COLO829 (cell line): ENCODE results near the gene CD86.
A peak's percentile ranks its signal among the peaks of the same experiment; 100 is the strongest.
"Not testable (repeated sequence)": the region's sequence is repeated elsewhere in the genome, so short reads cannot be mapped to it uniquely, and the experiment has no call there.

Source experiments
- DNase-seq: peaks from one replicate; pipeline ENCODE4 v3.0.0; 2012; ENCODE audit warnings: low spot score

Gene CD86, protein sequence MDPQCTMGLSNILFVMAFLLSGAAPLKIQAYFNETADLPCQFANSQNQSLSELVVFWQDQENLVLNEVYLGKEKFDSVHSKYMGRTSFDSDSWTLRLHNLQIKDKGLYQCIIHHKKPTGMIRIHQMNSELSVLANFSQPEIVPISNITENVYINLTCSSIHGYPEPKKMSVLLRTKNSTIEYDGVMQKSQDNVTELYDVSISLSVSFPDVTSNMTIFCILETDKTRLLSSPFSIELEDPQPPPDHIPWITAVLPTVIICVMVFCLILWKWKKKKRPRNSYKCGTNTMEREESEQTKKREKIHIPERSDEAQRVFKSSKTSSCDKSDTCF

DNA sequence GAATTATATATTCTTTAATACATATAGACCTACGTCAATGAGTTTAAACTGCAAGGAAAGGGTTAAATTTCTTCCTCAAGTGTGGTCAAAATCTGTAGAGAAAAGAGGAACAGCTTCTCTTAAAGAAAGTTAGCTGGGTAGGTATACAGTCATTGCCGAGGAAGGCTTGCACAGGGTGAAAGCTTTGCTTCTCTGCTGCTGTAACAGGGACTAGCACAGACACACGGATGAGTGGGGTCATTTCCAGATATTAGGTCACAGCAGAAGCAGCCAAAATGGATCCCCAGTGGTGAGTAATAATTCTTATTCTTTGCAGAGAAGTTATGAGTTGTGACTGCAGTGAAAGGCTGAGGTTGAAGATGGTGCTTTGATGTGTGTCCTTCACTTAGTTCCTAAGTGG lies at the start of gene CD86:
Gene CD86 (plus strand): TSS at position 148 of the 400 bp plus-strand sequence. CDS start 128 bp downstream, at position 276.
- no peak for DNase-seq

DNA sequence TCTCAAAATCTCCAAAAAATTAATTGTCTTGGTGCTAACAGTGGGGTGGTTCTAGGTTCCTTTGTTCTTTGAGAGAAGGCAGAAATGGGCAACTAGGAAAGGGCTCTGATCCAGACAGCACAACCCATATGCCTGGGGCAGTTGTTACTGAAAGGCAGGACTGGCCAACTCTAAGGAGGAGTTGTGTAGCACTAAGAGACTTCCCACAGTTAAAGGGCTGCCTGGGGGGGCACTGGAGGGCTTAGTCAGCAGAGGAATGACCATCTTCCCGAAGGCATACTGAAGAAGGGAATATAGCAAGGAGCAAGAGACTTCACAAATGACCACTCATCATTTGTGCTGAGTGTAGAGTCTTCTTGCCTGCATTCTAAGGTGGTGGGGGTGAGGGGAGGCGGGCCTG lies 48.9 kb upstream of the CD86 start:
- DNase-seq: no peak

DNA sequence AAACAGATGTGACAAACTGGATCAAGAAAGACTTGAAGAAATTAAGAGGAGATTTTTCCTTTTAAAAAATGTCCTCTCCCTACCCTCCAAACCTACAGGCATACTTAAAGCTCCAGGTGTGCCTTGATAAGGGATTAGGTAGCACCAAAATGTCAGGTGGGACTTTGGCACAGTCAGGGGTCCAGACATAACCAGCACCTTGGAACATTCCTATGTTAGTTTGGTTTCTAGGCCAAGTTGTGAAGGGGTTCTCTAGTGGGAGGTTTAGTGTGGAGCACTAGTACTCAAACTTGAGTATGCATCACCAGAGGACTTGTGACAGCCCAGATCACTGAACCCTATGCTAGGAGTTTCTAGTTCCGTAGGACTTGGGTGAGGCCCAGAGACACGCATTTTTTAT lies 47.0 kb upstream of the CD86 start:
- DNase-seq: no peak

DNA sequence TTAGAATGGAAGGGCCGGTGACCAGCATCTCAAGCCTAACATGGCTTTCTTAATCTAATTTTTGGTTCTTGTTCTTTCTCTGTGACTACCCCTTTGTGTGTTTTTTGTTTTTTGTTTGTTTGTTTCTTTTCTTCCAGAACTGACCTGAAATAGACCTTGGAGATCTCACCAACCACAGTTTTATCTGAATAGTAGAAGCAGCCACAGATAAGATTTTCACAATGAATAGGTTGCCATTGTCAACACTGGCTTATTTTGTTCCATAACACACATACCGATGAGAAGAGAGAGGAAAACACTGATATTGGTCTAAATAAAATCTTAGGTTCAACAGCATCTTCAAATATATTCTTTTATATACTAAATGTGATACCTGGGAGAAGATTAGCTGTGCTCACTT lies 44.7 kb upstream of the CD86 start:
- DNase-seq: no peak

DNA sequence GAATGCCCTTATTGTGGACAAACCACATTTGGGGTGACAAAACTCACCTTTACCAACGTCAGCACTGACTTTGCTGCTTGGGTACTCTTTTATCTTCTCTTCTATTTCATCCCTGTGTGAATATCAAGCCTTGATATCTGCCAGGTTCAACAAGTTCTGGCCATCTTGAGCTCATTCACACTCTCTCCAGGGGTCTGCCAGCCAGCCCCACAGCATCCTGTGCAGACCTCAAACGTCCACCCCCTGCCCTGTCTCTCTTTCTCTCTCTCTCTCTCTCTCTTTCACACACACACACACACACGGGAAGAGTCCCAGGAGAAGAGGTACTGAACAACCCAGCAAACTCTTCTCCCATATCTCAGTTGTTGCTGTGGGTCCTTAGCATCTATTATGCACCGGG lies 43.8 kb upstream of the CD86 start:
- DNase-seq: no peak

DNA sequence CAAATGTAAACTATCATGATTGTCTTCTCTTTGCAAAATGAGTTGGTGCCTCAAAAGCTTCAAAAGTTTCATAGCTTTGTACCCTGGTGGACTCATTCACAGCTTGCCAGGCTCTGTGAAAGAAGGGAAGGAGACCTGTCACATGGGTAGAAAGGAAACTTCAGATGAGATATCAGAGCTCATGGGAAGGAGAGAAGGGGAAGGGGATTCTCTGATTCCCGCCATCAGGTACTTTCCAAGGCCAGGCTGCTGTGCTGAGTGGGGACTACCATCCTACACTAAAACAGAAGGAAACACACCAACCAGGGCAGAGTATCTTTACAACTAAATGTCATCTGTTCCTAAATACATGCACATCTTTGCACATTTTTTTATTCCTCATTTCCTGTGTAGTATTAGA lies 42.3 kb upstream of the CD86 start:
- no peak for DNase-seq

DNA sequence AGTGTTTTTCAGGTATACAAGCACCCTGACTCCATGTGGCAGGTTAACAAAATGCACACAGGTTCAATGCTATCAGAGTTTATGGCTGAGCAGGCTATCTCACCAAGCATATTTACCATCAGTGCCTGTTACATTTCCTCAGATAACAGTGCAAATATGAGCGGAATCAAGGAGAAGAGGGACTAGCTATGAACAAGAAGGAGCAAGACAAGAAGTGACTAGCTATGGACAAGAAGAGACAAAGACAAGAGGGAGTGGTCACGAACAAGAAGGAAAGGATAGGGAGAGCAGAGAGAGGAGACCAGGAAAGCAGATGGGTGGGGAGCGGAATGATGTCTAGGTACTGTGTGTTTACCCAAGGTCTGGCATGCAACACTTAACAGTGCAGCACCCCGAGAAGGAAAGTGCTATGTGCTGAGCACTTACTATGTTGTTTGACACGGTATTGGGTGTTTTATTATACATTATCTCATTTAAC lies 41.7 kb upstream of the CD86 start:
- DNase-seq: no peak

DNA sequence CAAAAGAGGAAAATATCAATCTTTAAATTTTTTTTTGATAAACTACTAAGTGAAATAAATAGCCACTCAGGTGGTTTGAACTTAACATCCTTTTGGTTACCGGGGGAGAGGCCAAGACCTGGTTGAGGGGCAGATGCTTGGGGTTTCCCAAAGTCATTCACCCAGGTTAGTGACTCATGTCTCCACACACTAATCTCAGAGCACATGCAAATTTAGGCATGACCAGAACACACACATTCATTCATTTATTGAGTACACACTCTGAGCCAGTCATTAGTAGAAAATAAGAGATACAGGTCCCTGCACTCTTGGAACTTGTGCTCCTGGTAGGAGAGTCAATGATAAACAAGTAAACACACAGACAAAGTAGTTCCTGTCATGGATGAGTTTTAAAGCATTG lies 40.4 kb upstream of the CD86 start:
- DNase-seq: no peak

DNA sequence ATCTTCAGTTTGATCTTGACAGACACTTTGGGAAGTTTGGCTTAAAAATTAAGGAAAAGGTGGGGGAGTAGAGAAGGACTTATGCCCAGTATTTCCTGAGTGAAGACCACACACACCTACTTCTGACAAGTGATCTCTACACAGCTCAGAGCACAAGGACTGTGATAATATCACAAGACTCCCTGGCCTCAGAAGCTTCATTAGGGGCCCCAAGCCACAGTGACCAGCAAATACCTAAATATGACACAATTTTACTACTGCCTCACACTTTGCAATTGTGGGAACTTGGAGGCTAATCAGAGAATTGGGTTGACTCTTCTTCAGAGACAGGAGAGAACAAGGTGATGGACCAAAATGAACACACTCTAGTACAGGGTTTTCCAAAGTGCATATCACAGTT lies 35.7 kb upstream of the CD86 start:
- no peak for DNase-seq

DNA sequence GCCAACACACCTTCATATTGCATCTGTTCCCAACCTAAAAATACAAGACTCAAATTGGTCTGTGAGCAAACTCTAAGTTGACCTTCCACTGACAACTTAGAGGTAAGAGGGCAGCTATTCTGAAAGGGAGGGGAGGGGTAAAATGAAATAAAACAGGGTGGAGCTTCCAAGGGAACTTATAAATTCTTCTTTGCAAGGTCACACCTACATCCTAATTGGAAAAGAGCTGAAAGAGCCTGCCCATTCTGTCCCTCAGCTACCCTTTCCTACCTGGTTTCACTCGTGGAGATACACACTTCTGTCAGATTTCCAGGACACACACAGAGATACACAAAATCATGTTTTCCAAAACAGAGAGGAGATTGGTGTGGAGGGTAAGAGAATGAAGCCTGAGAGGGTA lies 34.1 kb upstream of the CD86 start:
- no peak for DNase-seq

DNA sequence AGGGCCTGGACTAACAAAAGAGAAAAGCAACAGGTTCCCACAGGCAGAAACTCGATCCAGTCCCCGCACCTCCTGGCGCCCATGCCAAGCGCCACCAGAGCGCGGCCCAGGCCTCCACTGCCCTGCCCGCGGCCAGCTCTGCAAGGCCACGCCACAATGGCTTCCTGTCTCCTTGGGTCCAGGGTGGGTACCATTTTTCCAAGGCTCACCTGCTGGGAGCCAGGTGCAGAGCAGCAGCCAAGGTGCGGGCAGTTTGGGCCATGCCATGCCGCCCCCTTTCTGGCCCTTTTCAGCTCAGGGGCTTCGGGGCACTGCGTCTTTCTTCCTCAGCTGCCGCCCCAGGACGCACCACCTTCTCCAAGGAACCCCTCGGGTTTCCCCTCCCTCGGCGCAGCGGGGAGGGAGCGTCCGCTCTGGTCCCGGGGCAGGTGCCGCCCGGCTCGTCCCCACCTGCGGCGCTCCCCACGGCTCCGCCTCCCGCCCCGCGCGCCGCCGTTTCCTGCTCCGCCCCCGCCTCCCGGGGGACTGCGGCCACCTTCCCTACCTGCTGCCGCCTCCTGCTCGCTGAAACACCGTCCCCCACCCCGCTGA lies 33.3 kb upstream of the CD86 start, which contains the start of gene ILDR1:
Gene ILDR1 (minus strand): TSS at position 437 of the 591 bp plus-strand sequence. CDS start 170 bp downstream, at position 267.
- DNase-seq: no peak

DNA sequence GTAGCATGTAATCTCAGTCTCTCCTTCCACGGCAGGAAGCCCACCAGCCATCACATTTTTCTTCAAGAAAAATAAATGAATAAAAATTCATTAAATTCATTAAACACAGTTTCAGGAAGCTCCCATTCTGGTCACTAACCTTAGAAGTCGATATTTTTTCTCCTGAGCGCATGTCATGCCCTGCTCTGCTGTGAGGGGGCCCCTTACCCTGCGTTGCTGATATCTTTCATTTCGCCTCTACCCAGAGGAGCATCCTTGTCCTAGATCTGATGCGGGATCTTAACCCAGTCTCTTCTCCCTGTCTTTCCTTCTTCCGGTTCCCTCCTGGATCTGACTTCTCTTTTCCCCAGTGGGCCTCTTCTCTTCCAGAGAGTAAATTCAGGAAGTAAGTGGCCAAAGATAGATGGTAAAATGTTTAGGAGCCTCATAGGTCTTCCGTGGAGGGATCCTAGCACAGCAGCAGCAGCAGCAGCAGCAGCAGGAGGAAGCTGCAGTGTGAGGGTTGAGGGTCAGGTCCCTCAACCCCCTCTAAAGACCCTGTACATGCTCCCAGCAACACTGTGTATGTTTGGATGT lies 31.7 kb upstream of the CD86 start:
- DNase-seq: no peak

DNA sequence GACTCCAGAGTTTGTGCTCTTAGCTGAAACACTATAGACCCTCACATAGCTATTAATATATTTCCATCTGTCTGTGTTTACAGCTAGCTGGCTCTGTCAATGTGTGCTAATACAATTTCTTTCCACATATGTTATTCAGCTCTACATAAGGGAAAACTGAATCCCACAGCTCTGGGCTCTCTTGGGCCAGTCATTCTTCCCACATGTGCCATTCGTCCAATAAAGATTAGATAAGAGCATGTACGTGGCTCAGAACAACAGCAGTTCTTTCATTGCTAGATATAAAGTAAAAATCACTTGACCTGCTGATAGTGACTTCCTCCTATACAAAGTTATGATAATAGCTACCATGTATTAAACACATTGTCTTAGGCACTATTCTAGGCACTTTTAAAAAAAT lies 30.4 kb upstream of the CD86 start:
- peak; percentile 22 for DNase-seq

DNA sequence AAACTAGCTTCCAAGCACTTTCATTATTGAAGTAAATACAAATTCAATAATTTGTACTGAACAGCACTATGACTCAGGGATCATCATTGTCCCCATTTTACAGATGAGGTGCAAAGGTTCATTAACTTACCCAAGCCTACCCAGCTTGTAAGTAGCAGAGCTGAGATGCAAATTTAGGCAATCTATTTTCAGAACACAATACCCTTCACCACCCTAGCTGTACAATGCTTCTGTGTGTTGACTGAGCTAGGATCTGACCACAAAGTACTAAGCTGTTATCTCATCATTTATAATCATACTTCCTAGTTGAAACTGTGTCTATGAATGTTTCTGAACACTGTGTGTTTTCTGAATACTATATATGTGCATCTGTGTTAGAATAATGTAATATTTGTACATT lies 29.9 kb upstream of the CD86 start:
- DNase-seq: peak; percentile 16

DNA sequence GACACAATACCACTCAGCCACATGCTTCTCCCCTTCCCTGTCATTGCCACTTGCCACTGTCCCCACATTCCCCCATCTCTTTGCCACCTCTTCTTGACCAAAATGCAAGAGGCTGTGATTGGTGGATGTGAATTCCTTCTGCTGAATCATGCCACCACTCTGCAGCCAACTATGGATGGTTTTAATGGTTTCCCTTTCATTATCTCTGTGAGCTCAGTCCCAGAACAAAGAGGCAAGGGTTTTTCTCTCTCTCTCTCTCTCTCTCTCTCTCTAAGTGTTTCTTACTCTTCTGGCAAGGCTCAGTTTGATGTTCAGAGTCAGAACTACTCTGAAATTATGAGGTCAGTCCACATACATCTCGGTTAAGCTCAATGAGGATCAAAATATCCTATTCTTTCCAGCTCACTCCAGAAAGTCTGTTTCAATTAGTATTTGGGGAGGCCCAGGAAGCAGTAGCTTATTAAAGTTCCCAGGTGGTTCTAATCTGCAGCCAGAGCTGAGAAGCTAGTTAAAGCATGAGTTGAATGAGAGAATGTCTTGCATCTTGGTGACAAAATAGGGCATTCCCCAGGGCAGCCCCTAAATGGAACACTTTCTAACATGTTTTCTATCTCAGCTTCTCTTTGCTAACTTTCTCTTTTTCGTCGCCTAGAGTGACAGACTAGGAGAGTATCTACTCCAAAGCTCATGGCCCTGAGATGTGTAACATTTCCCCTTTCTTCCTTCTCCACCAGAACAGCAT lies 24.6 kb upstream of the CD86 start:
- DNase-seq: no peak

DNA sequence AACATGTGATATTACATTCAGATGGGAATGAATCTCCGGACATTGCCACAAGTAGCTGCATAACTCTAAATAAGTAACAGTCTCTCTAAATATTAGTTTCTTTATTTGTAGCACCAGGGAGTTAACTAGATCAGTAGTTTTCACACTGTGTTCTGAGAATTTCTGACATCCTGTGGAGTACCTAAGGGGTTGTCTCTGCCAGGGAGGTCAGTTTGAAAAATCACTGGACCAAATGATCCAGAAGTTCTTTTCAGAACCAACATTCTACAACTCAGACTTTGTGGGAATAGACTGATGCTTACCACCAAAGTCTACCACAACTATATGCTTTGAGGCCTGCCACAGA lies 24.1 kb upstream of the CD86 start:
- no peak for DNase-seq

DNA sequence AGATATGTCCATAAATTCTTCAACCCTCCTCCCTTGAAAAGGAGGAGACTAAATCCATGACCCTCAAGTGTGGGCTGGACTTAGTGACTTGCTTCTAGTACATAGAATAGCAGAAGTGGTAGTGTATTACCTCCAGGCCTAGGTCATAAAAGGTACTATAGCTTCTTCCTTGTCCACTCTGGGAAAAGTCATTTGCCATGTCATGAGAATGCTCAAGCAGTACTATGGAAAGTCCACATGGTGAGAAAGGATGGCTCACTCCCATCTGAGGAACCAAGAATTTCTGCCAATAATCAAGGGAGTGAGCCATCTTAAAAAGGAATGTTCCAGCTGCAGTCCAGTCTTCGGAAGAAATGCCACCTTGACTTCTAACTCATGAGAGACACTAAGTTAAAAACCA lies 22.6 kb upstream of the CD86 start:
- no peak for DNase-seq

DNA sequence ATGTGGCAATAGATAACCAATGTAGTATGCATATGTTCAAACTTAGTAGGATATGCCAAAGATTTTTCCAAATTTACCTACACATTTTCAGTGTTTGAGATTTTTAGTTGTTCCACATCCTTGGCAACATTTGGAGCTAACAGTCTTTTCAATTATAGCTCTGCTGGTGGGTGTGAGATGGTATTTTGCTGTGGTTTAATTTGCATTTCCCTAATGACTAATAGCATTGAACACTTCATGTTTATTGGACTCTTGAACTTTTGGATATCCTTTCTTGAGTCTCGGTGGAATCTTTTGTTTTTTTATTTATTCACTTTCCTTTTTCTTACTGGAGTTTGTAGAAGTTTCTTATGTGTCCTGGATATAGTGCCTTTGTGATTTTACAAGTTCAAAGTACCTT lies 22.1 kb upstream of the CD86 start:
- no peak for DNase-seq

DNA sequence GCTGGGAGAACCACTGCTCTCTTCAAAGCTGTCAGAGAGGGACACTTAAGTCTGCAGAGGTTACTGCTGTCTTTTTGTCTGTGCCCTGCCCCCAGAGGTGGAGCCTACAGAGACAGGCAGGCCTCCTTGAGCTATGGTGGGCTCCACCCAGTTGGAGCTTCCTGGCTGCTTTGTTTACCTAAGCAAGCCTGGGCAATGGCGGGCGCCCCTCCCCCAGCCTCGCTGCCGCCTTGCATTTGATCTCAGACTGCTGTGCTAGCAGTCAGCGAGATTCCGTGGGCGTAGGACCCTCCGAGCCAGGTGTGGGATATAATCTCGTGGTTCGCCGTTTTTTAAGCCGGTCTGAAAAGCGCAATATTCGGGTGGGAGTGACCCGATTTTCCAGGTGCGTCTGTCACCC lies 7.9 kb upstream of the CD86 start:
- DNase-seq: not testable (repeated sequence)

DNA sequence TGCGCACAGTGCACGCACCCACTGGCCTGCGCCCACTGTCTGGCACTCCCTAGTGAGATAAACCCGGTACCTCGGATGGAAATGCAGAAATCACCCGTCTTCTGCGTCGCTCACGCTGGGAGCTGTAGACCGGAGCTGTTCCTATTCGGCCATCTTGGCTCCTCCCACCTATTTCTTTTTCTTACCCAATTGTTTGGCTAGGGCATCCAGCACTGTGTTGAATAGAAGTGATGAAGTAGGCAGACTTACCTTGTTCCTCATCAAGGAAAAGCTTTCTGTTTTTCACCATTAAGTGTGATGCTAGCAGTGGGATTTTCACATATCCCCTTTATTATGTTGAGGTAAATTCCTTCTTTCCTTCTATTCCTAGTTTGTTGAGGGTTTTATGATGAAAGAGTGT lies 7.4 kb upstream of the CD86 start:
- not testable (repeated sequence) for DNase-seq

DNA sequence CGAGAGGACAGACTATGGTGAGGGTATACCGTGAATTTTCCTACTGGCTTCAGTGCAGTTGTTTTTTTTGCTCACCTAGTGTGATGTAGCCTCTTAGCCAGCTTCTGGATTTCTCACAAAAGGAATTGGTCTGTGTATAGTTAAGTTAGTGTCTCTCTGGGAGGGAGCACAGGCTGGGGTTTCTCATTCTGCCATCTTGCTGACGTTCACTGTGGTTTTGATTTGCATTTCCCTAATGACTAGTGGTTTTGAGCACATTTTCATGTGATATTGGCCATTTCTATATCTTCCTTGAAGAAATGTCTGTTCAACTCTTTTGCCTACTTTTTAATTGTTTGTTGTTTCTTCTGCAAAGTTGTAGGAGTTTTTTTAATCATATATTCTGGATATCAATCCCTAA lies 2.2 kb upstream of the CD86 start:
- DNase-seq: no peak

DNA sequence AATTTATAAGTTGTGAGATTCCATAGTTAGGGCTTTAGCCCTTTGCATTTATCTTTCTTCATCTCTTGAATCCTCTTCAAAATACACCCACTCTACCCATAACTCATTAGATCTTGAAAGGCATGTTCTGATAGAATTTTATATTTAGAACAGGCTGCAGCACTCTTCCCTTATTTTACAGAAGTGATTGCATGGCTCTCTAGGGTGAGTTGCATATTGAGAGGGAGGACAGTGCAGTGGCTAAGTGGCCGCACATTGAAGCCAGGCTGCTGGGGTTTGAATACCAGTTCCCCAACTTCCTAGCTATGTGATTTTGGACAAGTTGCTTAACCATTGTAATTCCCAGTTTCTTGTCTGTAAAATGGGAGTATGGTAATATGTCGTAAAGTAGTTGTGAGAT lies 2.5 kb downstream of the CD86 start:
- no peak for DNase-seq

DNA sequence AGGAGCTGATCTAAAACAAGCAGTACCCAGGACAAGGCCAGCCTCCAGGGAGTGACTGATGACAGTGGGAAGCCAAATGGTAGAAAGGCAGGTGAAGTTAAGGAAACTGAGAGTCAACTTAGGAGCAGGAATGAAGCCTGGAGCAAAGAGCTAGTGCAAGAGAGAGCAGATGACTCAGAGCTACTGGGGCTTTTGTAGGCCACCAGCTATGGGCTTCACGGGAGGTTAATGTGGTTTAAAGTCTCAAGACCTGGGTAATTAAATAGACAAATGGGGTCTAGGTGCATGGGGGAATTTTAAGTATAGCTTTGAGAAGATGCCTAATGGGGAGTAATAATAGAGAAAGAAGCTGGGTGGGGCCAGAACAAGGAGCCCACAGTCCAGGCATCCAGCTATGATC lies 3.1 kb downstream of the CD86 start:
- DNase-seq: no peak
